ENCODE data around the gene CRACDL.
A peak's percentile ranks its signal among the peaks of the same experiment; 100 is the strongest.

Gene CRACDL

DNA sequence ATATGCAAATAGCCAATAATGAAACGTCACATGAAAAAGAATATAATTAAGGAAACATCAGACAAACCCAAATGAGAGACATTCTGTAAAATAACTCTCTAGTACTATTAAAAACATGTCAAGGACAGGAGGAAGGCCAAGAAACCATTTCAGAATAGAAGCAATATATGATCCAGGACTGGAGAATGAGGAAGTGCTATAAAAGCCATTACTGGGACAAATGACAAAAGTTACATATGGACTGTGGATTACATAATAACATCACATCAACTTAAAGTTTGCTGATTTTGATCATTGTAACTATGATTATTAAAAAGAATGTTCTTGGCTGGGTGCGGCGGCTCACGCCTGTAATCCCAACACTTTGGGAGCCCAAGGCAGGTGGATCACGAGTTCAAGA is 81.3 kb downstream of the CRACDL start:
- no peak for DNase-seq

DNA sequence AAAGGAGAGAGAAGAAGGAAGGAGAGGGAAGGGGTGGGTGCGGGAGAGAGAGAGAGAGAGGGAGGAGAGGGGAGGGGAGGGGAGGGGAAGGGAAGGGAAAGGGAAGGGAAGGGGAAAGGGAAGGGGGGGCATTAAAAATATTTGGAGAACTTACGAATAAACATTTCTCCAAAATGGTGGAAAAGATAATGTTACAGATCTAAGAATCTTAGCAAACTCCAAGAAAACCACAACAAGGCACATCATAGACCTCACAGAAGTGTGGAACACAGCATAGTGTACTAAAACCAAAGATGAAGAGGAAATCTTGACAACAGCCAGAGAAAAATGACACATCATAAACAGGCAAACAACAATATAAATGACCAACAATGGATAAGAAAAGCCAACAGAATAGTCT is 83.1 kb downstream of the CRACDL start:
- DNase-seq = no peak

DNA sequence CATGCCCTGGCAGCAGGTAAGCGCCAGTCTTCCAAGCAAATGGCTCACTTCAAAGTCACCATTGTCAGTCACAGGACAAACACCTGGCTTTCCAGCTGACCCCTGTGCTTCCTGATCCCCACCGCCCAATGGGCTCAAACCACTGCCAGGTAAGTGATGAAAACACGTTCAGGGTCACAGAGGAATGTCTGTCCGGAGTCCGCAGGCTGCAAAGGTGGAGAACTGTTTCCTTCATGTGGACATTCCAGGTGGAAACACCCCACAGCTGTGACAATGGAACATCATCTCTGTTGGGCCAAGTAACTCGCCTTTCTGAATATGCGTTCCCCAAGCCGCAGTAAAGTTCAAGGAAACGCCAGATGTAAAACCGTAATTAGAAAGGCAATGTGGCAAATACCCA is 86.0 kb downstream of the CRACDL start:
- DNase-seq = no peak

DNA sequence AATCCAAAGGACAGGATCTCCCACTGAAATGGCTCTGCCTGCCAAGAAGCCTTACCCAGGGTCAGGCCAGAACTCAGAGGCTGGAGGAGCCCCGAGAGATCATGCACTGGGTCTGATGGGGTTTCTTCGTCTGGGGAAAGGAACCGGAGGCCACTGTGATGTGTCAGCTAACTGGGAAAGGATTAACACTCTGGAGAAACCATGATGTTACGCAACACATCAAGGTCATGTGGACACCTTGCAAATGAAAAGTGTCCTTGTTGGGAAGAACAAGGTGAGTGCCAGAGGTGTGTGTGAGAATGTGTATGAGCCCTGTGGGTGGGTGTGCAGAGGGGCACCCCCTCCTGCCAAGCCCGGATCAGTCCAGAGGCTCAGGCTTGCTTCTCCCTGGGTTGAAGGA is 86.9 kb downstream of the CRACDL start:
- no peak for DNase-seq

DNA sequence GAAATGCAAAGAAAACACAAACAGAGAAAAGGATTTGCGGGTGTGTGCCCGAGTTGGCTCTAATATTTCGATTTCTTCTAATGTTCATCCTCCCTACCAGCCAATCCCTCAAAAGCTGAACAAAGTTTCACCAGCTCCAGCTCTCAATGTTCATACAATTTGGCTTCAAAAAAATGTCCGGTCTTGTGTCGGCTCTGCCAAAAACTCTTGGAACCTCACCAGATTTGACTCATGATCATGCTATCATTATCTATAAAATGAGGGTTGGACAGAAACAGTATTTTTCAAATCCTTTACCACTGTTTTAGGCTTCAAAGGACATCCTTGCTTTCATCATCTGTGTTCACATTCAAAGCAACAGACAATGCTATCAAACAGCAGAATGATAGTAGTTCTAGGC is 88.2 kb downstream of the CRACDL start:
- DNase-seq = no peak

DNA sequence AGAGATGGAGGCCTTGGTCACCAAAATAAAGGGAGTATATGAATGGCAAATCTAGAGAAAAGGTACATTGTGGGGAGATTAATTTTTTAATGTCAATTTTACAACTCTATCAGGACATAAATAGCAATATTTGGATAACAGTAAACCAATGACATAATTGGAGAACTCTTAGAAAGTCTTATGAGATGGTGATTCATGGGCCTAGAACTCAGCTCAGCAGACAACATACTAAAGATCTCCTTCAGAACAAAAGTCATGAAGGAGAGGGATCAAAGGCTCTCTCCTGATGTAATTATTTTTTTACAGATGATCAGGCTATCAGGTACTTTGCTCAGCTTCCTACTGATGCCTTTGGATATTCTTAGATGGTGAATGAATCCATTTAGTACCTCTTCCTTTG is 90.0 kb downstream of the CRACDL start:
- peak; percentile 28 for DNase-seq

DNA sequence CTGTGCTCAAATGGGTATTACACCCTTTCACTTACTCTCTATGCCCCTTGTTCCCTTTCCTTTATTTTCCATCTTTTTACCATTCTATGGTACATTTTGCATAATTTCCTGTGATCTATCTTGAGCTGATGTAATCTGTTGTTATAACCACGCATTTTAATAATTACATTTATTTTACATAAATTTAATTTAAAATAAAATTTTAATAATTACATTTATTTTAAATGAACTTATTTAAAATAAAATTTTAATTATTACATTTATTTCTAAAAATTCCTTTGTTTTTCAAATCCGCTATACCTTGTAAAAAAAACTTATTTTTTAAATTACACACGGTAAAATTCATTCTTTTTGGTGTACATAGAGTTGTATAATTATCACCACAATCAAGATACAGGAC is 93.9 kb downstream of the CRACDL start:
- no peak for DNase-seq

DNA sequence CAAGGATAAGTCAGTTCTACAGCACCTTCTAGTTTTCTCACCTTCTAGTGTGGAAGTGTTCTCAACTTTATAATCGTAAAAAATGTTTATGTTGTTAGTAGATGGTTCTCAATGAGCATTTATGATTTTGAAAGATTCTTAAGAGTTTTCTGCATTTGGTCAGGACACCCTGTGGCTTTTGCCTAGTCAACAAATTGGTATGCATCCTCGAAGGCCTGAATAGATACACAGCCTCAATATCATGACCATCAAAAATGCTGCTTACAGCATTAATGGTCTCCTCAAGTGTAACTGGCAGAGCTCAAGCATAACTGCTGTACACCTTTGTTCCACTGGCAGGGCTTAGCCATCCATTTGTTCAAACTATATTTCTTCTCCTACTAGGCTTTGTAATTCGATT is 96.7 kb downstream of the CRACDL start:
- peak; percentile 59 for DNase-seq

DNA sequence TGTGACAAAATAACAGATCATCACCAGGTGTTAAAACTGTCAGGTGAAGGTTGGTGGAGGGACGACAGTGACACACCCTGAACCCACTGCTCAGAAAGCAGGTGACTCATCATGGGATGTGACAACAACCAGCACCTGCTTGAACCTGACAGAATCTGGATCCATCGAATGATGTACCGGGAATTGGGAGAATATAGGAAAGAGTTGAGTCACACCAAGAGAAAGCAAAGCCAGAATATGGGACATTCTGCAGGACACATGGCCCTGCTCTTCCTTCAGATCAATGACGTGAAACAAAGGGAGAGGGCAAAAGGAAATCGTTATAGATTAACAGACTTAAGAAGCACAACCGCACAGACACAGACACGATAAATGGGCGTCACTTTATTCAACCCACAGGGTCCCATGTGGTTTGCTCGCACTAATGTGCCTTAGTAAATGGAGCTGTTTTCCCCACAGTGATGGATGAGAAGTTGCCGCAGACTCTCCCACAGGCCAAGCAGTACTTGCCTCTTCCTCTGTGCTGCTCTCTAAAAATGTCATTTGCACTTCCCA is 100.1 kb downstream of the CRACDL start:
- no peak for DNase-seq

DNA sequence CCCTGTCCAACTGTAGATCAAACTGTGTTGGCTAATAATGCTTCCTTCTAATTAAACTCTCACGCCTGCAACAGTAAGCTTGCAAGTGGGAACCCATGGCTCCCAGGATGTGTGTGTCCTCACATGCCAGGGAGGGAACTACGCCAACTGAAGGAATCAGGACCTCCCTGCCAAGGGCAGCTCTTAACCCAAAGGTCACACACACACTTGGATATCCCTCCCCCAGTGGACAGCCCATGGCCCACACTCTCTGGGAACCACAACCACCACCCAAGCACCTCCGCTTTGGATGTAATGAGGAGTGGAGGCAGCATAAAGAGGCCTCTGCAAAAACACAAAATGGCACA is 102.1 kb downstream of the CRACDL start:
- DNase-seq = no peak

DNA sequence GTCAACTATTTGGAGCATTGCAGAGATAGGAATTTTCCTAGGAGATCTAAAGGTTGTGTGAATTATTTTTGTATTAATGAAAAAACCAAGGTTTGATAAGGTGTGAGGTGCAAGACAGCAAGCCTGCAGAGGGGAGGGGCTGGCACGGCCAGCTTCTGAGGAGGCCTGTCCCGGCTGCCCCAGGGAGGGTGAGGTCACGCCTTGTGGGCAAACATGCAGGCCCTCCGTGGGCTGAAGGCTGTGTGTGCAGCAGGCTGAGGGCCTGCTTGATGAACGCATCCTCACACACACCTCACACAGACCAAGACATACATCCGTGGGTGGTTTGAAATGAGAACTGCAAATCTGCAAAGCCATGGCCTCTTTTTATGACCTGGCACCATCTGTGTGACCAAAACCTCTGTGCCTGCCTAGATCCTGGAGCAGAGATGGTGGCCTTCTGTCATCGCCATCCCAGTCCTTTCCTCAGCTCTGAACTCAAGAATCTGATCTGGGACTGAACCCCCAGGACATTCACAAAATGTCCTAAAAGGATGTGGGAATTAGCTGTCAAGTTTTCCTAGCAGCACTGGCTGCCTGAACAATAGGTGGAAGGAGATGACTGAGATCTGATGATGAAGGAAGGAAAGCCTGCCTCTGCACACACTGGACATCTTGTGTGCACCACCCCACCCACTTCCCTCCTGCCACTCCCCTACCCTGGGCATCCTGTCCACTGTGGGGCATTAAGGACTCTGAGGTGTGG is 102.7 kb downstream of the CRACDL start:
- DNase-seq = no peak

DNA sequence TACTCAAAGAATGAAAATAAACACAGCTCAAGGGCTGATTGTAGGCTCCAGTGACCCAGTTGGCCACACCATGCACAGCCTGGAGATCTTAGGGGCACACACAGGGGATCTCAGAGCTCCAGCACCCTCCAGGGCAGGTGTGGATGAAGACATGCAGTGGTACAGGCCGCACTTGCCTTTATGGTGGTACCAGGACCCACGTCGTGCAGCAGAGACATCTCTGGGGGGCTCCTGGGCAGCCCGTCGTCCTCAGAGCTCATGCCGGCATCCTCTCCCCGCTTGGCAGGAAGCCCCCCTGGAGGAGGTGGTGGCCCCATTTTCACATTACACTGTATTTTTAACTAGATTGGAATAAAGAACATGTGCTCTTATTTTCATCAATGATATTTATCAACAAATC is 103.9 kb downstream of the CRACDL start:
- no peak for DNase-seq

DNA sequence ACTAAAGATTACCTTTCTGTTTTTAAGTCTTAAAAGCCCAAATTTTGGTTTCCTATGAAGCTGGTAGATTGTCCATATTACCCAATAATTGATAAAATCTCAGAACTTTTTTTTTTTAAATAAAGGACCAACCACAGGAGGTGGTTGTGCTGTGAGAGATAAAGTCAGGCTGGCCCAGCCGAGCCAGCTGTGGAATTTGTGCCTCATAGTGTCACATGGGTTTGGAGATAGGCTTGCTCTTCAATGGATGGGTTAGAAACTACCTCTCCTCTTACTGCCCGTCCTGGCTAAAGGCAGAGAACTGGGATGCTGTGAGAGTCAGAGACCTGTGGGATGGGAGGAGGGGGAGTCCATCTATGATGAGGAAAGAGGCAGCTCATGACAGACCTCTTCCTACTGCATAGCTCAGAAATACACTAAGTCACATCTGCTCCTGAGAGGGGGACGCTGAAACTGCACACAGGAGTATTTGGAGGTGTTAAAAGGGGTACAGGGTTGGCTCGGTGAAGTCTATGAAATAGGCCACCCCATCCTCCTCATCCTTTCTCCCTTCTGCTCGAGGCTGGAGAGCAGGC is 105.4 kb downstream of the CRACDL start:
- DNase-seq = no peak

DNA sequence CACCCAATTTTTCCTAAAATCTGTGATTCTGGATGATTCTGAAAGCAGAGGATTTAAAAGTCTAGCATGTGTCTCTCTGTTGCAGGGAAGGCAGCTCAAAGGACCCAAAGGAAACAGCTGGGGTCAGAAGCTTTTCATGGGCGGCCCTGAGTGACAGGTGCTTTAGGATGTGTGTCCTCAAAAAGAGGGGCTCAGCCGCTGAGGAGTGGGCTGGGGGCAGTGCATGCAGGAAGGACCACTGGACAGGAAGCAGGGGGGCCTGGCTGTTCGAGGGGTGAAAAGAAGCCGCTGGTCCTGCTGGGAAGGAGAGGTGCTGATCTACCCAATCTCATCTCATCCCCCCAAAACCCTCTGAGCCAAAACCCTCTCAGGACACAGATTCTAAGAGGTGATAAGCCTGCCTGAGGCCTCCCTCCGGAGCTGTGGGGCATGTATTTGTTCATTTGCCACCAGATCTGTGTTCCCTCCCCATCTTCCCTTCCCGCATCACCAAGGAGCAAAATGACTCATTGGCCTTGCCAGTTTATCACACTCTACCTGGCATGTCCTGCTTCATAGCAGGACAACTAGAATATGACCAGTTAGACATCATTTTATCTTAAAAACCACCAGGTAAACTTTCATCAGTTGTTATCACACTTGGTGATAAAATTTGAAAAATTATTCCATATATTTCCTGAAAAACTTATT is 106.3 kb downstream of the CRACDL start:
- DNase-seq = no peak

DNA sequence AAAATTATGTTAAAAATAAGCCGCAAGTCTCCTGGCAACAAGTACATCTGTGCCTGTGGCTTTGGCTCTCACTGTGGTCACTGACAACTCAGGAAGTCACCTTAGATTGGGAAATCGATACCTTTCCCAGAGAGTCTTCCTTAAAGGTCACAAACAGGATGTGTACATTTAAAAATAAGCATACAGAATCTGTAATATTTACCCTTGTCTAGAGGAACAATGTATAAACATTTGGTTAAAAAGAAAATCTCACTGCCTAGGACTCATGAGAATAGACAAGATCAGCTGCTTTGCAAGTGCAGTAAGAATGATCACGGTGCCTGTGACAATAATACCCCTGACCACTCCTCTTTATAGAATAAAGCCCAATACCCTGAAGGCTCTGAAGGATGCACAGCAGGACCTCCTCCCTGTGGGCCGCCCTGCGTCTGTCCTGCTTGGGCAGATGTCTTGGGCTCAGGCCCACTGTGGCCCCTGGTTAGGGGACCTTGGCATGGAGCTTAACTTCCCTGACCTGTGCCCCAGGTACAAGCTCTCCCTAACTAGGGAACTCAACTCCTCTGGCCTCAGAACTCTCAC is 107.1 kb downstream of the CRACDL start:
- no peak for DNase-seq

DNA sequence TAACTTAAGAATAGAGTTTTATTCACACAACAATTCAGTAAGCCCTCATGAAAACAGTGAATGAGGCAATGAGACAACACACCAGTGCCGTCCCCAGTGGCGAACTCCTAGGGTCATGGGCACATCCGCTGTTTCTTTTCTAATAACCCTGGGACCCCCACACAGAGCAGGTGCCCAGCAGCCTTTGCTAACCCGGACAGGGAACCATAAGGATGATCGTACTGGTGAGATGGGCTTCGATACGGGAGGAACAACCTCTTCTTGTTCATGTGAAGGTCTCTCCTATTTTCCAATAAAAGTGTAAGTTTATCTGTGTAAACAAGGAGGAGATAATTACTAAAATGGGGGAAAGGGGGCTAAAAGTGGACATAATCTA is 107.7 kb downstream of the CRACDL start:
- no peak for DNase-seq

DNA sequence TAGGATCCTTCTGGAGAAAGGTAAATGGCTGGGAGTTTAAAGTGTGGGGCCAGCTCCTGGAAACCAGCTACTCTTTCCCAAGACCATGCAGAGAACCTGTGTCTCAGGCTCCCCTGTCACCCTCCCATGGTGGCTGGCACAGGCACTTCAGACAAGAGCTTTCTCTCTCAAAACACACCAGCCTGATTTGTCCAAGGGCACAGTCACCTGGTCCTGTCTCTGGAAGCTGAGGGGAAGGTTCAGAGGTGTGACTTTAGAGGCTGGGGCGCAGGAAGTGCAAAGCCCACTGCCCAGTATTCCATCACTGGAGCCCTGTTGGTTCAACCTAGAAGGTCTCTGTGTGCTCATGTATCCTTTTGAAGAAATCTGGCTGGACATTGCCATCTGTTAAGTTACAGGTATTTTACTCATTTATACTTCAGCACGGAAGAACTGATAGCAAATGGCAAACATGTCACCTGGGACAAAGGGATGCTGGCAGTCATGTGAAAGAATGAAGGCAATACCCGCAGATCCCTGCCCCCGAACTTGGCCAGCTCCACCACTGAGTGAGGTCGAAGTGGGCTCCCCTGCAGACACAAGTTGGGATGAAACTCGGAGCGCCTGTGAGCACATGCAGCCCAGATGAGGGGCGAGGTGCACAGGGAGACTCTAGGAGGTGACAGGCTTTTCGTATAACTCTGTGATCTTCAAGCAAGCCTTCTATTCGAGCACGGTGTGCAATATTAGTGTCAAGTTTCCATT is 108.2 kb downstream of the CRACDL start:
- no peak for DNase-seq

DNA sequence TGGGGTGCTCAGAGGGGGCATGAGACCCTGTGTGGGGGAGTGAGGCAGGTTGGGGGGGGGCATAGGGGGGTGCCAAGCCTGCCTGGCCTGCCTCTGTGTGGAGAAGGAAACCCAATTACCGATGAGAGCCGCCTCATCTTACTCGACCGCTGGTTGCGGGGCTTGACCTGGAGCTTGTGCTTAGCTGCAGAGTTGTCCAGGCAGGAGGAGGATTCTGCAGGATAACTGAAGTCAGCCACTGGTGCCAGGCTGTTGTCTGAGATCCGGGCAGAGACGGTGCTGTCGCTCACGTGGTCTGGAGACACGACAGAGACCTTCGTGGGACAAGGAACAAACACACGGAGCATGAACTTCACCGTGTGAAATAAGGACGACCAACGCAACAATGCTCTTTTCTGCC is 109.2 kb downstream of the CRACDL start:
- DNase-seq = no peak

DNA sequence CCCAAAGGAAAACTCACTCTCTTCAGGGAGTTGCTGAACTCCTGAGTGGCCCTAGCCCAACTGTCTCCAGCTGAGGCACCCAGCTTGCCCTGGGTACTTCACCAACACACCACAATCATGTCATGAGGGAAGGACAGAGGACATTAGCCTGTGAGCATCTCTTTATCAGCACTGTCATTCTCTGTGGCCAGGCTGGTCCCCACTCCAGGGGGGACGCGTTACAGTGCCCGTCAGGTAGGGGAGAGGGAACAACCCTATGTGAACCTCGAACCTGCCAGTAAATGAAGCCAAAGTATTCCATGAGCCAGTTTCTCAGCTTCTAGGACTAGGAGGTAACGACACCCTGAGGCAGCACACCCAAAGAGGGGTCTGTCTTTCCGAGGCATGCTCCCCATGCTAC is 110.2 kb downstream of the CRACDL start:
- DNase-seq = no peak

DNA sequence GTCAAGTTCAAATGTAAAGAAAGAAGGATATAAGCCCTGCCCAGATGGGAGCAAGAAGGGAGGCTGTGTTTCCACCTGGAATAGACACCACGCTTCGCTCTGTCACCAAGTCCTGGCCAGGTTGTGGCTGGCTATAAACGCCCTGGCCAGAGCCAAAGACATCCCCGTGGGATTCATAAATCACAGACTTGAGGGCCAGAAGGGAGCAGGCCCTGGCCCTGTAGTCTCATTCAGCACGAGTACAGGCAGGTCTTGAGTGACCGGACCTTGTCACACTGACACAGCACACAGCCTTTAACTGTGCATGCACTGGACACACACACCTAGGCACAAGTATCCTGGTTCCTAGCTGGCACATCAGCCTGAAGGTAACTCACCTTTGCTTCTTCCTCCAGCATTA is 110.6 kb downstream of the CRACDL start:
- no peak for DNase-seq

DNA sequence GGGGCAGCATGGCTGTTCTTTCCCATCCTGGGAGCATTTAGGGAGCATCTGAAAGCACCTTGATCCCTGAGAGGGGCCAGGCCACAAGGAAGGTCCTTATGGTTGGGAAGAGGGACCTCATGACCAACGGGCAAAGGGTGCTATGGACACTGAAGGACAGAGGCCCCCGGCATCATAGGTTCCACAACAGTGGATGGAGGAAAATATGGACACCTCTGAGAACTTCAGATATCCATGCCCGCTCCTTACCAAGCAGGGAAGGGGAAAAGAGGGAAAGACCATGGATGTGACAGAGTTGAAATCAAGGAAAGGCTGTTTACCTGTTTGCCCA is 111.0 kb downstream of the CRACDL start:
- DNase-seq = no peak

DNA sequence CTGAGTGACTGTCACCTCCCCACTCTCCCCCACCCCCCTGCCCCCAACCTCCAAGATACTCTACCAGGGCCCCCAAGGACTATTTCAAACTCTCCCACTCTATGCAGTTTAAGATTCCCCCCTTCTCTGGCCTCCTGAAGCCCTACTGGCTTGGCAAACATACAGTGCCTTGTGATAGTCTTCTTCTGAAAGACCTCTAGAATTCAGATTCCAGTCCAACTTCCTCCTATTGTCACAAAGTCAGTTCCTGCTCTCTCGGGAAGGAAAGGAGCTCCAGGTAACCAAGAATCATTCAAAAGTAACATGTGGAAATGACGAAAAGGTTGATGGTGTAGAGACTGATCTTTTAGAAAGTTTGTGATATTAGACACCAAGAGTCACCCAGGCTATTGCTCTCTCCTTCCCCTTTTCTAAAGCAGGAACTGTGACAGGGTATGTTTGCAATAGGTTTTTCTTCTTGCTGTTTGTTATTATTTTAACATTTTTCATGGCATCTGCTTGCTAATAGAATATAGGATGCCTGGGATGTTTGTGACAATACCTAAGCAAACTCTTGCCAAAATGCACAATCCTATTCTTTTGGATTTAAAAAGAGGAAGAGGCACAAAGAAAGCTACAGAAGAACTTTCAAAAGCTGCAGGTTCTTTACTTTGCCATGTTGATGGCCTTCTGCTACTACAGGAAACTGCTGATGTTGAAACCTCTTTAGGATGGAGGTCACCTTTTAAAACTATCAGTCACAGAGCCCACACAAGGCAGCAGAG is 111.6 kb downstream of the CRACDL start:
- DNase-seq = no peak

All from fibroblast of skin of back (primary cell).